Stimulated activated effector memory CD8-positive, alpha-beta T cell treated with anti-CD3 and anti-CD28 coated beads, Interleukin-12 subunit alpha, Interleukin-12 subunit beta, amount 100 ng/mL, for 72 hours (primary cell): Measurements from ENCODE around the gene URB2.
"Not testable (repeated sequence)": the region's sequence is repeated elsewhere in the genome, so short reads cannot be mapped to it uniquely, and the experiment has no call there.

Experiments
- ATAC-seq: fragments of 150-1000 bp; cut with Tn5 transposase; 2 replicates; pipeline ENCODE4 v1.10.0; 2021
- DNase-seq, 2 donors: peaks; one replicate each; pipeline ENCODE4 v3.0.0; 2021 to 2022; ENCODE audit warnings: low spot score in 2 of 2
- H3K27ac Mint-ChIP-seq: one replicate; pipeline ENCODE4 v1.8.0; 2022; ENCODE audit warnings: mild to moderate bottlenecking, mixed read lengths
- H3K36me3 Mint-ChIP-seq: one replicate; pipeline ENCODE4 v1.8.0; 2022; ENCODE audit warnings: mild to moderate bottlenecking, mixed read lengths
- H3K4me1 Mint-ChIP-seq: one replicate; pipeline ENCODE4 v1.8.0; 2022; ENCODE audit warnings: mixed read lengths
- H3K4me3 Mint-ChIP-seq: one replicate; pipeline ENCODE4 v1.8.0; 2022; ENCODE audit warnings: mild to moderate bottlenecking, mixed read lengths
- H3K9me3 Mint-ChIP-seq: one replicate; pipeline ENCODE4 v1.8.0; 2022; ENCODE audit warnings: mixed read lengths

Gene URB2

GRCh38 chr1:229625915-229626831, at the start of gene URB2, which contains the start of gene TAF5L:
Gene URB2, plus strand, starts transcription at chr1:229626247. Its CDS starts 1,387 bp downstream, at chr1:229627634.
Gene TAF5L, minus strand, starts transcription at chr1:229626122. Its CDS starts 11,640 bp downstream, at chr1:229614482.
- ATAC-seq (peak; percentile 96), DNase-seq (peak; percentile 80 to 87)
- peak within 1 kb of the TSS; percentile 93 for H3K27ac Mint-ChIP-seq
- peaks cover 45% of the 10 kb centered on the region for H3K36me3 Mint-ChIP-seq
- no peaks in the 10 kb centered on the region for H3K9me3 Mint-ChIP-seq
- H3K4me3 Mint-ChIP-seq: peak within 1 kb of the TSS; percentile 96
- H3K4me1 Mint-ChIP-seq: peaks cover 54% of the 10 kb centered on the region

- ATAC-seq: no peak
- H3K4me1 Mint-ChIP-seq: no peaks in the 10 kb centered on the region
- H3K36me3 Mint-ChIP-seq: no peaks in the 10 kb centered on the region
- DNase-seq: no peak
- no peak overlapping the region for H3K27ac Mint-ChIP-seq
- no peak overlapping the region for H3K4me3 Mint-ChIP-seq
- no peaks in the 10 kb centered on the region for H3K9me3 Mint-ChIP-seq
Observed at GRCh38 chr1:229578168-229579058, 47.6 kb upstream of the URB2 start.

- H3K36me3 Mint-ChIP-seq: no peaks in the 10 kb centered on the region
- no peak overlapping the region for H3K27ac Mint-ChIP-seq
- DNase-seq (no peak), ATAC-seq (no peak)
- no peak overlapping the region for H3K4me3 Mint-ChIP-seq
- no peaks in the 10 kb centered on the region for H3K9me3 Mint-ChIP-seq
- H3K4me1 Mint-ChIP-seq: no peaks in the 10 kb centered on the region
Observed at GRCh38 chr1:229579059-229579673, 46.9 kb upstream of the URB2 start.

- ATAC-seq (no peak), DNase-seq (no peak)
- no peaks in the 10 kb centered on the region for H3K36me3 Mint-ChIP-seq
- H3K27ac Mint-ChIP-seq: no peak overlapping the region
- no peaks in the 10 kb centered on the region for H3K4me1 Mint-ChIP-seq
- H3K9me3 Mint-ChIP-seq: no peaks in the 10 kb centered on the region
- H3K4me3 Mint-ChIP-seq: no peak overlapping the region
Observed at GRCh38 chr1:229581485-229581884, 44.6 kb upstream of the URB2 start.

GRCh38 chr1:229582011-229582694, 43.9 kb upstream of the URB2 start:
- Mint-ChIP-seq H3K27ac (no peak overlapping the region), H3K4me3 (no peak overlapping the region)

GRCh38 chr1:229582715-229583114, 43.3 kb upstream of the URB2 start:
- H3K27ac Mint-ChIP-seq: no peak overlapping the region
- no peak for DNase-seq
- no peaks in the 10 kb centered on the region for H3K9me3 Mint-ChIP-seq
- H3K4me1 Mint-ChIP-seq: peaks cover 9% of the 10 kb centered on the region
- H3K4me3 Mint-ChIP-seq: no peak overlapping the region
- no peak for ATAC-seq
- H3K36me3 Mint-ChIP-seq: no peaks in the 10 kb centered on the region

More at GRCh38 chr1:229582011-229582694, 43.9 kb upstream of the URB2 start:
- Mint-ChIP-seq H3K4me1 (peaks cover 4% of the 10 kb centered on the region), H3K9me3 (no peaks in the 10 kb centered on the region), H3K36me3 (no peaks in the 10 kb centered on the region)
- no peak for DNase-seq
- ATAC-seq: no peak

GRCh38 chr1:229585338-229585737, 40.7 kb upstream of the URB2 start:
- no peak for DNase-seq
- no peak overlapping the region for H3K4me3 Mint-ChIP-seq
- H3K27ac Mint-ChIP-seq: no peak overlapping the region
- H3K36me3 Mint-ChIP-seq: no peaks in the 10 kb centered on the region
- no peak for ATAC-seq
- peaks cover 10% of the 10 kb centered on the region for H3K4me1 Mint-ChIP-seq
- no peaks in the 10 kb centered on the region for H3K9me3 Mint-ChIP-seq

- H3K4me1 Mint-ChIP-seq: peaks cover 18% of the 10 kb centered on the region
- H3K36me3 Mint-ChIP-seq: peaks cover 28% of the 10 kb centered on the region
- no peak overlapping the region for H3K4me3 Mint-ChIP-seq
- H3K9me3 Mint-ChIP-seq: no peaks in the 10 kb centered on the region
- ATAC-seq (no peak), DNase-seq (no peak)
- H3K27ac Mint-ChIP-seq: no peak overlapping the region
Observed at GRCh38 chr1:229590119-229590518, 35.9 kb upstream of the URB2 start.

- peaks cover 45% of the 10 kb centered on the region for H3K36me3 Mint-ChIP-seq
- no peak overlapping the region for H3K4me3 Mint-ChIP-seq
- H3K27ac Mint-ChIP-seq: no peak overlapping the region
- ATAC-seq (no peak), DNase-seq (no peak)
- no peaks in the 10 kb centered on the region for H3K9me3 Mint-ChIP-seq
- peaks cover 23% of the 10 kb centered on the region for H3K4me1 Mint-ChIP-seq
Observed at GRCh38 chr1:229593800-229594199, 32.2 kb upstream of the URB2 start.

- Mint-ChIP-seq H3K4me1 (peaks cover 26% of the 10 kb centered on the region), H3K36me3 (peaks cover 51% of the 10 kb centered on the region), H3K27ac (no peak overlapping the region), H3K9me3 (no peaks in the 10 kb centered on the region), H3K4me3 (no peak overlapping the region)
- DNase-seq (no peak), ATAC-seq (no peak)
Observed at GRCh38 chr1:229594227-229595008, 31.6 kb upstream of the URB2 start.

GRCh38 chr1:229595876-229596275, 30.2 kb upstream of the URB2 start:
- H3K9me3 Mint-ChIP-seq, DNase-seq, H3K4me3 Mint-ChIP-seq, ATAC-seq, H3K27ac Mint-ChIP-seq: not testable (repeated sequence)
- Mint-ChIP-seq H3K36me3 (peaks cover 64% of the 10 kb centered on the region), H3K4me1 (peaks cover 35% of the 10 kb centered on the region)

- Mint-ChIP-seq H3K4me1 (peaks cover 35% of the 10 kb centered on the region), H3K36me3 (peaks cover 76% of the 10 kb centered on the region), H3K9me3 (no peaks in the 10 kb centered on the region), H3K27ac (peak overlapping the region; percentile 48), H3K4me3 (no peak overlapping the region)
- DNase-seq (no peak), ATAC-seq (peak; percentile 43)
Observed at GRCh38 chr1:229596925-229597699, 28.9 kb upstream of the URB2 start.

- peaks cover 78% of the 10 kb centered on the region for H3K36me3 Mint-ChIP-seq
- H3K4me3 Mint-ChIP-seq: no peak overlapping the region
- H3K27ac Mint-ChIP-seq: peak overlapping the region; percentile 3
- DNase-seq (no peak), ATAC-seq (no peak)
- no peaks in the 10 kb centered on the region for H3K9me3 Mint-ChIP-seq
- H3K4me1 Mint-ChIP-seq: peaks cover 35% of the 10 kb centered on the region
Observed at GRCh38 chr1:229597877-229598276, 28.2 kb upstream of the URB2 start.
